ENCODE measurements around the gene SAMD5.

- no peak for TF ChIP-seq CTCF (IDR thresholded peaks at IDR 0.05; ENCODE audit: poor library complexity)
- TF ChIP-seq EZH2 (IDR thresholded peaks at IDR 0.05; ENCODE audit: borderline replicate concordance): no peak
- no peak for TF ChIP-seq EZH2phosphoT487 (IDR thresholded peaks at IDR 0.05; ENCODE audit: low read depth, severe bottlenecking, unreplicated experiment)
These were observed 61.3 kb downstream of the SAMD5 start for GRCh38 chr6:147569788-147570187.

Data from hepatocyte (in vitro differentiated cells).